Fibroblast of pulmonary artery (primary cell): ENCODE data around the gene EEF1AKMT2.

Experiments used
- DNase-seq: peaks from one replicate; pipeline ENCODE4 v3.0.0-alpha.2; 2010; ENCODE audit warnings: low read depth
- H3K4me3 ChIP-seq: replicated peaks from 2 replicates; pipeline ENCODE4 v1.5.1; 2011; ENCODE audit warnings: low read depth, mild to moderate bottlenecking, control low read depth, low read length, moderate library complexity
- CTCF ChIP-seq: IDR thresholded peaks from 2 replicates; pipeline ENCODE4 v1.5.1; 2011; ENCODE audit warnings: mild to moderate bottlenecking, control low read depth, low read length, inconsistent platforms; ENCODE audit errors: missing control alignments

EEF1AKMT2 gene

GRCh38 chr10:124756156-124756903 is 35.4 kb downstream of the EEF1AKMT2 start:
- TF ChIP-seq CTCF = no peak
- H3K4me3 ChIP-seq = no peak overlapping the region
- DNase-seq = no peak

- DNase-seq = no peak
- no peak for TF ChIP-seq CTCF
- no peak overlapping the region for H3K4me3 ChIP-seq
These were observed 36.1 kb downstream of the EEF1AKMT2 start for GRCh38 chr10:124755581-124755980.

- DNase-seq = no peak
- no peak for TF ChIP-seq CTCF
- no peak overlapping the region for H3K4me3 ChIP-seq
These were observed 37.5 kb downstream of the EEF1AKMT2 start for GRCh38 chr10:124754227-124754626.

GRCh38 chr10:124748953-124749645 is 42.6 kb downstream of the EEF1AKMT2 start:
- no peak for DNase-seq
- no peak for TF ChIP-seq CTCF
- H3K4me3 ChIP-seq = no peak overlapping the region

GRCh38 chr10:124748166-124748565 is 43.5 kb downstream of the EEF1AKMT2 start:
- no peak for DNase-seq
- H3K4me3 ChIP-seq = no peak overlapping the region
- no peak for TF ChIP-seq CTCF

GRCh38 chr10:124747745-124748144 is 43.9 kb downstream of the EEF1AKMT2 start:
- DNase-seq = no peak
- TF ChIP-seq CTCF = no peak
- no peak overlapping the region for H3K4me3 ChIP-seq
